ENCODE measurements around the gene FER.

The FER gene

GRCh38 chr5:108937221-108937620 lies 189.5 kb downstream of the FER start:
- no peak overlapping the region for H3K27ac ChIP-seq
- no peak overlapping the region for H2AFZ ChIP-seq
- H3K9me3 ChIP-seq (ENCODE audit: control insufficient read depth, low read length): no peaks in the 10 kb centered on the region
- no peaks in the 10 kb centered on the region for H3K4me1 ChIP-seq
- no peak for TF ChIP-seq CTCF (IDR thresholded peaks at IDR 0.05)
- H3K79me2 ChIP-seq: no peaks in the 10 kb centered on the region
- H3K9ac ChIP-seq: no peak overlapping the region
- no peak overlapping the region for H3K4me2 ChIP-seq (ENCODE audit: low read length)
- H3K4me3 ChIP-seq (ENCODE audit: low read depth, low read length): no peak overlapping the region
- no peaks in the 10 kb centered on the region for H3K36me3 ChIP-seq (ENCODE audit: control insufficient read depth, insufficient read depth, low read length)
- no peaks in the 10 kb centered on the region for H3K27me3 ChIP-seq (ENCODE audit: control insufficient read depth, insufficient read depth, low read length)

- Histone ChIP-seq H3K4me1 (no peaks in the 10 kb centered on the region), H3K9ac (no peak overlapping the region), H3K27ac (no peak overlapping the region), H3K36me3 (ENCODE audit: control insufficient read depth, insufficient read depth, low read length) (no peaks in the 10 kb centered on the region), H2AFZ (no peak overlapping the region), H3K27me3 (ENCODE audit: control insufficient read depth, insufficient read depth, low read length) (no peaks in the 10 kb centered on the region), H3K9me3 (ENCODE audit: control insufficient read depth, low read length) (no peaks in the 10 kb centered on the region), H3K4me3 (ENCODE audit: low read depth, low read length) (no peak overlapping the region), H3K4me2 (ENCODE audit: low read length) (no peak overlapping the region), H3K79me2 (no peaks in the 10 kb centered on the region)
- no peak for TF ChIP-seq CTCF (IDR thresholded peaks at IDR 0.05)
These were observed 192.8 kb downstream of the FER start for GRCh38 chr5:108940506-108940905.

GRCh38 chr5:108941746-108942145 lies 194.0 kb downstream of the FER start:
- Histone ChIP-seq H3K79me2 (no peaks in the 10 kb centered on the region), H3K9ac (no peak overlapping the region), H3K27me3 (ENCODE audit: control insufficient read depth, insufficient read depth, low read length) (no peaks in the 10 kb centered on the region), H3K36me3 (ENCODE audit: control insufficient read depth, insufficient read depth, low read length) (no peaks in the 10 kb centered on the region), H2AFZ (no peak overlapping the region), H3K4me1 (no peaks in the 10 kb centered on the region), H3K4me3 (ENCODE audit: low read depth, low read length) (no peak overlapping the region), H3K27ac (no peak overlapping the region), H3K9me3 (ENCODE audit: control insufficient read depth, low read length) (no peaks in the 10 kb centered on the region), H3K4me2 (ENCODE audit: low read length) (no peak overlapping the region)
- no peak for TF ChIP-seq CTCF (IDR thresholded peaks at IDR 0.05)

- H3K4me1 ChIP-seq: no peaks in the 10 kb centered on the region
- no peaks in the 10 kb centered on the region for H3K79me2 ChIP-seq
- no peak overlapping the region for H3K27ac ChIP-seq
- H2AFZ ChIP-seq: no peak overlapping the region
- no peak overlapping the region for H3K4me3 ChIP-seq (ENCODE audit: low read depth, low read length)
- H3K27me3 ChIP-seq (ENCODE audit: control insufficient read depth, insufficient read depth, low read length): no peaks in the 10 kb centered on the region
- no peaks in the 10 kb centered on the region for H3K36me3 ChIP-seq (ENCODE audit: control insufficient read depth, insufficient read depth, low read length)
- no peaks in the 10 kb centered on the region for H3K9me3 ChIP-seq (ENCODE audit: control insufficient read depth, low read length)
- H3K9ac ChIP-seq: no peak overlapping the region
- TF ChIP-seq CTCF (IDR thresholded peaks at IDR 0.05): no peak
- no peak overlapping the region for H3K4me2 ChIP-seq (ENCODE audit: low read length)
These were observed 195.0 kb downstream of the FER start for GRCh38 chr5:108942701-108943100.

- Histone ChIP-seq H3K36me3 (ENCODE audit: control insufficient read depth, insufficient read depth, low read length) (no peaks in the 10 kb centered on the region), H3K4me3 (ENCODE audit: low read depth, low read length) (no peak overlapping the region), H3K4me2 (ENCODE audit: low read length) (no peak overlapping the region)
These were observed 197.4 kb downstream of the FER start for GRCh38 chr5:108945094-108945493.

More at GRCh38 chr5:108945094-108945493, 197.4 kb downstream of the FER start:
- Histone ChIP-seq H3K4me1 (no peaks in the 10 kb centered on the region), H2AFZ (no peak overlapping the region), H3K79me2 (no peaks in the 10 kb centered on the region), H3K27ac (no peak overlapping the region), H3K27me3 (ENCODE audit: control insufficient read depth, insufficient read depth, low read length) (no peaks in the 10 kb centered on the region), H3K9ac (no peak overlapping the region), H3K9me3 (ENCODE audit: control insufficient read depth, low read length) (no peaks in the 10 kb centered on the region)
- TF ChIP-seq CTCF (IDR thresholded peaks at IDR 0.05): no peak

Data from parathyroid adenoma (tissue), 2 donors.